ENCODE data around the gene NPTX1. TPM values are rescaled to one million over a fixed set of nuclear protein-coding genes. Genes with fewer than 3 reads are reported as not detected.

NPTX1 gene
- total and polyA plus RNA-seq, 9 of the 15 experiments (the other 6 are each of a cell fraction or from before 2014, with no cell fraction given): 0.04 TPM; not detected in 8

DNA sequence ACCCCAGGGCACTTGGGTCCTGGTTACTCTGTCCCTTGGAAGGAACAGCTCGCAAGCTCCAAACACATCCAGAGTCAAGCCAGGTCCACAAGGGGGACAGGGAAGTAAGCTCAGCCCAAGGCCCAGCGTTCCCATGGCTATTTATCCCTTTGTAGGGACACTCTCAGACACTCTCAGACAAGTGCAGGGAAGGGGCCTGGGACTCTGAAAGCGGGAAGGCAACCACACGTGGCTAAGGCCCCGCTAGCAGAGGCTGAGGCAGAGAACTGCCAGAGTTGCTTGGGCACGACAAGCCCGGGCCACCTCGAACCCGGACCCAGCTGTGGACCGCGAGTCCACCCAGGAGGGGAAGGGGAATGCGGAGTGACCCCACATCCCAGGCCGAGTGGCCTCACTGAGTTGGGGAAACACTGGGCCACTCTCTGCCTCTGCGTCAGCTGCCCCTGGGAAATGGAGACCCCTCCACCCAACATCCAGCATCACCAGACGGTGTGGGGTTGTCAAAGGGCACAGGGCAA is 10.2 kb downstream of the NPTX1 start:
- no peak overlapping the region for H3K4me3 ChIP-seq
- H3K79me2 ChIP-seq (ENCODE audit: control insufficient read depth, insufficient read depth, low read length): no peaks in the 10 kb centered on the region
- no peak overlapping the region for H3K27ac ChIP-seq (ENCODE audit: extremely low read depth, low read depth, low read length)
- H3K36me3 ChIP-seq (ENCODE audit: control insufficient read depth, insufficient read depth, low read length): no peaks in the 10 kb centered on the region
- DNase-seq (ENCODE audit: extremely low read depth in 1 of 4, low spot score in 3 of 4): no peak
- BruUV-seq (replicated peaks): no TSS peak
- no peak overlapping the region for H3K9ac ChIP-seq (ENCODE audit: insufficient read depth in 1 of 2, low read depth in 2 of 2, low read length in 2 of 2)
- 3% methylated on average over 15 of the region's 15 CpGs for WGBS (ENCODE audit: insufficient coverage, low coverage, missing lambda C conversion rate)
- H3K4me2 ChIP-seq (ENCODE audit: insufficient read depth, low read length): no peak overlapping the region
- ChIA-PET CTCF (ENCODE audit: low intra/inter-chr PET ratio) (no interaction called here), POLR2A (no interaction called here)
- peaks cover 0 to 9% of the 10 kb centered on the region in 2 experiments; a peak in 1 of 5 replicates for H3K4me1 ChIP-seq (replicated peaks in 1 of 2; ENCODE audit: control insufficient read depth in 2 of 2, insufficient read depth in 2 of 2, low read length in 2 of 2)
- H3K9me3 ChIP-seq (replicated peaks; ENCODE audit: control insufficient read depth, insufficient read depth, low read depth, low read length): no peaks in the 10 kb centered on the region
- no peaks in the 10 kb centered on the region for H3K9me1 ChIP-seq (ENCODE audit: control insufficient read depth, insufficient read depth, low read length)
- H2AFZ ChIP-seq (ENCODE audit: low read depth, low read length): no peak overlapping the region
- in situ Hi-C loops (cut with MboI) (no loop called here), intact Hi-C loops (cut with micrococcal nuclease) (no loop called here)
- peaks cover 67 to 83% of the 10 kb centered on the region in 2 experiments; a peak in 4 of 5 replicates for H3K27me3 ChIP-seq (ENCODE audit: control insufficient read depth in 2 of 2, insufficient read depth in 2 of 2, low read length in 2 of 2)
- FAIRE-seq: no peak
- ATAC-seq: no peak
- H4K20me1 ChIP-seq (replicated peaks; ENCODE audit: control insufficient read depth, insufficient read depth, low read length): peaks cover 36% of the 10 kb centered on the region; the same call in 1 of the 2 replicates
- no peak for TF ChIP-seq ZNF785 (CRISPR knock-in tag; IDR thresholded peaks at IDR 0.05)
- no peak for TF ChIP-seq HOXB6 (CRISPR knock-in tag; IDR thresholded peaks at IDR 0.05; ENCODE audit: borderline replicate concordance)
- TF ChIP-seq GATA2 (CRISPR knock-in tag; IDR thresholded peaks at IDR 0.05): no peak
- TF ChIP-seq ZKSCAN8 (CRISPR knock-in tag; IDR thresholded peaks at IDR 0.05): no peak
- no peak for TF ChIP-seq NELFE (IDR thresholded peaks at IDR 0.05; ENCODE audit: insufficient read depth, insufficient read length)
- no peak for TF ChIP-seq USF1 (CRISPR knock-in tag; IDR thresholded peaks at IDR 0.05)
- TF ChIP-seq CBX5 (IDR thresholded peaks at IDR 0.05; ENCODE audit: borderline replicate concordance, low read depth): no peak
- TF ChIP-seq HNRNPH1 (optimal IDR thresholded peaks at IDR 0.05; ENCODE audit: low read depth, low read length): no peak
- no peak for TF ChIP-seq ZNF217 (CRISPR knock-in tag; IDR thresholded peaks at IDR 0.05)
- no peak for TF ChIP-seq STAT5B (CRISPR knock-in tag; IDR thresholded peaks at IDR 0.05)
- no peak for TF ChIP-seq MYBL2 (IDR thresholded peaks at IDR 0.05; ENCODE audit: low read depth)
- no peak for TF ChIP-seq MYBL2 (CRISPR knock-in tag; IDR thresholded peaks at IDR 0.05; ENCODE audit: borderline replicate concordance)
- no peak for TF ChIP-seq ILF3 (IDR thresholded peaks at IDR 0.05; ENCODE audit: borderline replicate concordance)
- no peak for TF ChIP-seq SMC3 (conservative IDR thresholded peaks at IDR 0.05; ENCODE audit: insufficient read depth, low read depth, low read length)
- TF ChIP-seq, protein P1, sequence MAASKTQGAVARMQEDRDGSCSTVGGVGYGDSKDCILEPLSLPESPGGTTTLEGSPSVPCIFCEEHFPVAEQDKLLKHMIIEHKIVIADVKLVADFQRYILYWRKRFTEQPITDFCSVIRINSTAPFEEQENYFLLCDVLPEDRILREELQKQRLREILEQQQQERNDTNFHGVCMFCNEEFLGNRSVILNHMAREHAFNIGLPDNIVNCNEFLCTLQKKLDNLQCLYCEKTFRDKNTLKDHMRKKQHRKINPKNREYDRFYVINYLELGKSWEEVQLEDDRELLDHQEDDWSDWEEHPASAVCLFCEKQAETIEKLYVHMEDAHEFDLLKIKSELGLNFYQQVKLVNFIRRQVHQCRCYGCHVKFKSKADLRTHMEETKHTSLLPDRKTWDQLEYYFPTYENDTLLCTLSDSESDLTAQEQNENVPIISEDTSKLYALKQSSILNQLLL (CRISPR knock-in tag; IDR thresholded peaks at IDR 0.05; ENCODE audit: borderline replicate concordance): no peak
- no peak for TF ChIP-seq BMI1 (IDR thresholded peaks at IDR 0.05; ENCODE audit: low read length)
- no peak for TF ChIP-seq PKNOX1 (IDR thresholded peaks at IDR 0.05)
- TF ChIP-seq ZMIZ1 (IDR thresholded peaks at IDR 0.05; ENCODE audit: low read depth in 2 of 2, low read length in 2 of 2): no peak
